H9 (cell line): ENCODE data around the gene BBC3. TPM values are rescaled to one million over a fixed set of nuclear protein-coding genes. Genes with fewer than 3 reads are reported as not detected.

Experiments used
- DNase-seq: peaks from one replicate; pipeline ENCODE4 v3.0.0-alpha.2; 2017
- H2AFZ ChIP-seq: one replicate; pipeline ENCODE4 v1.6.1; 2013; ENCODE audit warnings: mild to moderate bottlenecking, low read length, control low read depth, moderate library complexity
- H2AK5ac ChIP-seq: 2 replicates; pipeline ENCODE4 v1.6.1; 2013; ENCODE audit warnings: low read length, control low read depth, mixed read lengths; ENCODE audit not compliant: insufficient read length
- H2BK120ac ChIP-seq: one replicate; pipeline ENCODE4 v1.6.1; 2013; ENCODE audit warnings: low read depth, mild to moderate bottlenecking, low read length, control low read depth, inconsistent platforms; ENCODE audit not compliant: poor library complexity, severe bottlenecking
- H2BK12ac ChIP-seq: 2 replicates; pipeline ENCODE4 v1.6.1; 2013; ENCODE audit warnings: low read length, control low read depth, mixed read lengths, low read depth; ENCODE audit not compliant: insufficient read length
- H2BK15ac ChIP-seq: 2 replicates; pipeline ENCODE4 v1.6.1; 2013; ENCODE audit warnings: low read depth, low read length, control low read depth
- H2BK20ac ChIP-seq: one replicate; pipeline ENCODE4 v1.6.1; 2013; ENCODE audit warnings: low read depth, mild to moderate bottlenecking, low read length, control low read depth, inconsistent platforms; ENCODE audit not compliant: poor library complexity, severe bottlenecking
- H2BK5ac ChIP-seq: 2 replicates; pipeline ENCODE4 v1.6.1; 2013; ENCODE audit warnings: low read length, control low read depth, mixed read lengths; ENCODE audit not compliant: insufficient read length
- H3K14ac ChIP-seq: 2 replicates; pipeline ENCODE4 v1.6.1; 2013; ENCODE audit warnings: low read length, control low read depth; ENCODE audit not compliant: insufficient read depth
- H3K18ac ChIP-seq: 2 replicates; pipeline ENCODE4 v1.6.1; 2013; ENCODE audit warnings: low read depth, mild to moderate bottlenecking, mixed read lengths, low read length, control low read depth; ENCODE audit not compliant: insufficient read length
- H3K23ac ChIP-seq: 2 replicates; pipeline ENCODE4 v1.6.1; 2013; ENCODE audit warnings: low read length, control low read depth, mixed read lengths, low read depth; ENCODE audit not compliant: insufficient read length
- H3K23me2 ChIP-seq: 2 replicates; pipeline ENCODE4 v1.6.1; 2013; ENCODE audit warnings: low read depth, mild to moderate bottlenecking, mixed read lengths, low read length, control low read depth; ENCODE audit not compliant: insufficient read length, poor library complexity, severe bottlenecking
- H3K27ac ChIP-seq: 2 replicates; pipeline ENCODE4 v1.5.1; 2013; ENCODE audit warnings: low read length, control low read depth, mixed read lengths, low read depth; ENCODE audit not compliant: insufficient read length
- H3K27me3 ChIP-seq: 2 replicates; pipeline ENCODE4 v1.6.1; 2013; ENCODE audit warnings: low read length, control low read depth, inconsistent platforms; ENCODE audit not compliant: insufficient read depth
- H3K4ac ChIP-seq: 2 replicates; pipeline ENCODE4 v1.6.1; 2013; ENCODE audit warnings: low read depth, mild to moderate bottlenecking, control low read depth, inconsistent platforms, low read length, moderate library complexity
- H3K4me1 ChIP-seq: 2 replicates; pipeline ENCODE4 v1.6.1; 2013; ENCODE audit warnings: low read length, control low read depth, inconsistent platforms; ENCODE audit not compliant: insufficient read depth
- H3K4me2 ChIP-seq: 2 replicates; pipeline ENCODE4 v1.6.1; 2013; ENCODE audit warnings: low read length, control low read depth, mixed read lengths; ENCODE audit not compliant: insufficient read length, insufficient read depth
- H3K56ac ChIP-seq: 2 replicates; pipeline ENCODE4 v1.6.1; 2013; ENCODE audit warnings: low read depth, mild to moderate bottlenecking, mixed read lengths, low read length, control low read depth; ENCODE audit not compliant: insufficient read length
- H3K79me1 ChIP-seq: 2 replicates; pipeline ENCODE4 v1.6.1; 2013; ENCODE audit warnings: low read depth, mild to moderate bottlenecking, moderate library complexity, low read length, control low read depth, inconsistent platforms; ENCODE audit not compliant: insufficient read depth, poor library complexity, severe bottlenecking
- H3K79me2 ChIP-seq: 2 replicates; pipeline ENCODE4 v1.6.1; 2013; ENCODE audit warnings: low read length, control low read depth, inconsistent platforms; ENCODE audit not compliant: insufficient read depth
- H3K9ac ChIP-seq: 2 replicates; pipeline ENCODE4 v1.6.1; 2013; ENCODE audit warnings: low read length, control low read depth, mixed read lengths; ENCODE audit not compliant: insufficient read length; ENCODE audit errors: extremely low read depth
- H3K9me3 ChIP-seq: one replicate; pipeline ENCODE4 v1.6.1; 2013; ENCODE audit warnings: low read depth, low read length, inconsistent platforms; ENCODE audit not compliant: control insufficient read depth
- H3T11ph ChIP-seq: one replicate; pipeline ENCODE4 v1.6.1; 2013; ENCODE audit warnings: mild to moderate bottlenecking, low read length, control low read depth, inconsistent platforms
- H4K20me1 ChIP-seq: one replicate; pipeline ENCODE4 v1.6.1; 2013; ENCODE audit not compliant: control insufficient read depth, insufficient read length, insufficient read depth
- H4K5ac ChIP-seq: 2 replicates; pipeline ENCODE4 v1.6.1; 2013; ENCODE audit warnings: low read depth, mild to moderate bottlenecking, mixed read lengths, low read length, control low read depth; ENCODE audit not compliant: insufficient read length
- H4K8ac ChIP-seq: replicated peaks from 2 replicates; pipeline ENCODE4 v1.6.1; 2013; ENCODE audit warnings: low read length, control low read depth, mixed read lengths, low read depth; ENCODE audit not compliant: insufficient read length
- H4K91ac ChIP-seq: 2 replicates; pipeline ENCODE4 v1.6.1; 2013; ENCODE audit warnings: low read depth, mild to moderate bottlenecking, moderate library complexity, mixed read lengths, low read length, control low read depth; ENCODE audit not compliant: insufficient read length
- H3K27ac Mint-ChIP-seq, 3 experiments: 2 replicates in 2 of 3; 3 replicates in 1 of 3; pipeline ENCODE4 v1.8.0; 2020 to 2021; ENCODE audit warnings: mixed read lengths in 3 of 3, mild to moderate bottlenecking in 1 of 3, moderate library complexity in 1 of 3
- H3K27me3 Mint-ChIP-seq: 2 replicates; pipeline ENCODE4 v1.8.0; 2021; ENCODE audit warnings: low read depth, mild to moderate bottlenecking, moderate library complexity, mixed read lengths
- H3K36me3 Mint-ChIP-seq, 3 experiments: 2 replicates in 2 of 3; 3 replicates in 1 of 3; pipeline ENCODE4 v1.8.0; 2020 to 2021; ENCODE audit warnings: low read depth in 3 of 3, mixed read lengths in 3 of 3; ENCODE audit not compliant: insufficient read depth in 1 of 3
- H3K4me1 Mint-ChIP-seq, 2 experiments: 2 replicates each; pipeline ENCODE4 v1.8.0; 2020; ENCODE audit warnings: mixed read lengths in 2 of 2
- H3K4me3 Mint-ChIP-seq, 2 experiments: 2 replicates in 1 of 2; 3 replicates in 1 of 2; pipeline ENCODE4 v1.8.0; 2020 to 2021; ENCODE audit warnings: mild to moderate bottlenecking in 2 of 2, mixed read lengths in 2 of 2, moderate library complexity in 1 of 2
- H3K9me3 Mint-ChIP-seq, 2 experiments: 2 replicates in 1 of 2; 3 replicates in 1 of 2; pipeline ENCODE4 v1.8.0; 2020; ENCODE audit warnings: mild to moderate bottlenecking in 2 of 2, mixed read lengths in 2 of 2, moderate library complexity in 1 of 2
- WGBS: extraction: QIAGEN DNeasy Blood & Tissue Kit; methylation state at CpG from one replicate; pipeline ENCODE4 v1.1.7; 2013; ENCODE audit warnings: missing lambda C conversion rate, low lambda C conversion rate, mixed read lengths; ENCODE audit not compliant: insufficient read length; ENCODE audit errors: extremely low coverage; 5-methylcytosine and 5-hydroxymethylcytosine counted together
- total RNA-seq: library from RNA; stranded (reverse); gene quantifications from 2 replicates; pipeline ENCODE4 v1.2.1, GENCODE V29; 2021
- TF ChIP-seq, protein P1 (sequence below): fragments of 200-600 bp; sonication (generic); conservative IDR thresholded peaks from 3 replicates; pipeline ENCODE4 v1.8.0; 2021; ENCODE audit warnings: antibody characterized with exemption, mild to moderate bottlenecking

Gene BBC3
- total RNA-seq, 1 experiment from 2014 or later: 23.2 TPM

DNA sequence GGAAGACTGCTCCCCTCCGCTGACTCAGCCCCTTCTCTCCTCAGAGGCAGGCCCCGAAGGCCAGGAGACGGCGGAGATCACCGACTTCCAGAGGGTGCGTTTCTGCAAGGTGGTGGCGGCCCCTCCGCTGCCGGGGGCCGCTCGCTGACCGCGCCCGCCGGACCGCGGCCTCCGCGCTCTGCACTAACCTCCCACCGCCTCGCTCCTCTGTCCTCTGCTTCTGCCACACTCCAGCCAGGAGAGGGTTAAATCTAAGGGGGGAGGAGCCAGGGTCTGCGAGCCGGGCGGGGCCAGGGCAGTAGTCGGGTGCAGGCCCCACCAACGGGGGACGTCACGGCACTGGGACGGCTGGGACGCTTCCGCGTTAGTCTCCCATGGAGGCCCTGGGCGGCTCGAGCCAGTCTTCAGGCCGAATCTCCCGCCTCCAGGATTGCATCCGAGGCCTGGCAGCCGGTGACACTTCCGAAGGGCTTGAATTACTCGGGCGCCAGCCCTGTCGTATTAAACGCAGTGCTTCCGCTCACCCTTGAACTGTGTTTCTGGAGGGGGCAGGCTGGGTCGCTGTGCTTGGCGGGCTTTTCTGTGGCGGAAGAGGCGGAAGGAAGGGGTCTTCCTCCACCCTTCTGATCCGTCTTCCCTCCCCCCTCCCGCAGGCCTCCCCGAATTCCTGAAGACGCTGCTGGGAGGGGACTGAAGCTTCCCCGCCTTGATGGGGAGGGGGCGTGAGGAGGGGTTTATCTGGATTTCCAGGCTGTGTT, 42.5 kb upstream of the BBC3 start:
- Histone ChIP-seq H3K9me3 (no peaks in the 10 kb centered on the region), H2AFZ (no peak overlapping the region), H2BK5ac (peak overlapping the region; percentile 15), H4K91ac (no peak overlapping the region), H3K4me2 (peak overlapping the region; percentile 60), H2BK20ac (no peak overlapping the region), H3K23ac (no peak overlapping the region), H3K27me3 (no peaks in the 10 kb centered on the region), H3T11ph (no peak overlapping the region), H3K9ac (peak overlapping the region; percentile 77), H4K8ac (no peak overlapping the region), H3K4ac (no peak overlapping the region), H3K79me1 (no peaks in the 10 kb centered on the region), H3K27ac (peak overlapping the region; percentile 77), H2BK12ac (peak overlapping the region; percentile 8), H3K14ac (peak overlapping the region; percentile 90), H3K23me2 (peaks cover 17% of the 10 kb centered on the region), H2BK15ac (no peak overlapping the region), H3K79me2 (no peaks in the 10 kb centered on the region), H3K56ac (no peak overlapping the region), H2BK120ac (no peak overlapping the region), H3K18ac (peak overlapping the region; percentile 89), H2AK5ac (no peak overlapping the region), H4K20me1 (no peaks in the 10 kb centered on the region), H3K4me1 (peaks cover 5% of the 10 kb centered on the region), H4K5ac (no peak overlapping the region)
- Mint-ChIP-seq H3K9me3 (no peaks in the 10 kb centered on the region), H3K4me3 (peak overlapping the region; percentile 86 to 93), H3K27ac (peak overlapping the region; percentile 98 to 100 (median 99)), H3K27me3 (peaks cover 13% of the 10 kb centered on the region), H3K36me3 (peaks cover 8 to 26% (median 26%) of the 10 kb centered on the region in 3 experiments; a peak in 6 of 7 replicates), H3K4me1 (peaks cover 22 to 27% of the 10 kb centered on the region in 2 experiments)
- WGBS: no CpG with 5 or more reads among the region's 54 CpGs
- peak; percentile 96 for DNase-seq
- TF ChIP-seq, protein P1, sequence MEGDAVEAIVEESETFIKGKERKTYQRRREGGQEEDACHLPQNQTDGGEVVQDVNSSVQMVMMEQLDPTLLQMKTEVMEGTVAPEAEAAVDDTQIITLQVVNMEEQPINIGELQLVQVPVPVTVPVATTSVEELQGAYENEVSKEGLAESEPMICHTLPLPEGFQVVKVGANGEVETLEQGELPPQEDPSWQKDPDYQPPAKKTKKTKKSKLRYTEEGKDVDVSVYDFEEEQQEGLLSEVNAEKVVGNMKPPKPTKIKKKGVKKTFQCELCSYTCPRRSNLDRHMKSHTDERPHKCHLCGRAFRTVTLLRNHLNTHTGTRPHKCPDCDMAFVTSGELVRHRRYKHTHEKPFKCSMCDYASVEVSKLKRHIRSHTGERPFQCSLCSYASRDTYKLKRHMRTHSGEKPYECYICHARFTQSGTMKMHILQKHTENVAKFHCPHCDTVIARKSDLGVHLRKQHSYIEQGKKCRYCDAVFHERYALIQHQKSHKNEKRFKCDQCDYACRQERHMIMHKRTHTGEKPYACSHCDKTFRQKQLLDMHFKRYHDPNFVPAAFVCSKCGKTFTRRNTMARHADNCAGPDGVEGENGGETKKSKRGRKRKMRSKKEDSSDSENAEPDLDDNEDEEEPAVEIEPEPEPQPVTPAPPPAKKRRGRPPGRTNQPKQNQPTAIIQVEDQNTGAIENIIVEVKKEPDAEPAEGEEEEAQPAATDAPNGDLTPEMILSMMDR: no peak; the same call in 2 of the 3 replicates
